Body of pancreas (tissue), 4 donors: ENCODE results near the gene SLC29A3. TPM values are rescaled to one million over a fixed set of nuclear protein-coding genes. Genes with fewer than 3 reads are reported as not detected.

Experiments used
- ATAC-seq: fragments of 150-250 bp; one replicate; pipeline ENCODE4 v1.9.1; 2016
- DNase-seq, 4 donors: peaks; one replicate each; pipeline ENCODE4 v3.0.0-alpha.2; 2019
- H3K27ac ChIP-seq, 4 donors: fragments of 200-600 bp; sonication (generic); 1 replicate in 3 of 4; 2 replicates in 1 of 4; pipeline versions ENCODE4 v1.5.1 to v1.6.1; 2016 to 2019; ENCODE audit warnings: mild to moderate bottlenecking in 1 of 4, mixed read lengths in 1 of 4, moderate library complexity in 1 of 4
- H3K27me3 ChIP-seq, 2 donors: fragments of 200-600 bp; sonication (generic); one replicate each; pipeline ENCODE4 v1.6.0; 2016; ENCODE audit warnings: mild to moderate bottlenecking in 1 of 2
- H3K36me3 ChIP-seq, 2 donors: fragments of 200-600 bp; sonication (generic); replicated peaks in 1 of 2; 2 replicates each; pipeline ENCODE4 v1.5.1; 2016; ENCODE audit warnings: low read depth in 2 of 2; ENCODE audit not compliant: insufficient read depth in 1 of 2
- H3K4me1 ChIP-seq: fragments of 200-600 bp; sonication (generic); one replicate; pipeline ENCODE4 v1.6.0; 2016
- H3K4me3 ChIP-seq, 2 donors: fragments of 200-600 bp; sonication (generic); 1 replicate in 1 of 2; 2 replicates in 1 of 2; pipeline ENCODE4 v1.5.1; 2016 to 2019
- H3K9me3 ChIP-seq, 3 donors: fragments of 200-600 bp; sonication (generic); 1 replicate in 2 of 3; 2 replicates in 1 of 3; pipeline ENCODE4 v1.5.1; 2016
- POLR2A ChIP-seq, 3 donors: fragments of 450-650 bp; IDR thresholded peaks; one replicate each; pipeline ENCODE4 v1.6.1; 2016; ENCODE audit warnings: antibody characterized with exemption in 3 of 3, mild to moderate bottlenecking in 2 of 3
- WGBS, 2 donors: methylation state at CpG; one replicate each; pipeline ENCODE4 v1.1.5; 2017; 5-methylcytosine and 5-hydroxymethylcytosine counted together
- intact Hi-C: fragments of 100-400 bp; cut with DNase I; formaldehyde crosslinking; loops from one replicate; pipeline ENCODE4 v1.15.1; 2023
- total RNA-seq, 2 donors: library from RNA; depleted of rRNA; stranded (reverse); fragments of >200 nt; gene quantifications; one replicate each; pipeline ENCODE4 v1.1.0, GENCODE V29; 2016
- TF ChIP-seq, protein P1 (sequence below), 7 experiments: fragments of 450-650 bp in 4 of 7; fragments of 200-600 bp in 3 of 7; sonication (generic) in 3 of 7; IDR thresholded peaks; one replicate each; pipeline ENCODE4 v1.5.1; 2016 to 2019; ENCODE audit warnings: antibody characterized with exemption in 7 of 7

Gene SLC29A3
- total RNA-seq, 2 donors from 2014 or later = 0.99 to 5.2 TPM

DNA sequence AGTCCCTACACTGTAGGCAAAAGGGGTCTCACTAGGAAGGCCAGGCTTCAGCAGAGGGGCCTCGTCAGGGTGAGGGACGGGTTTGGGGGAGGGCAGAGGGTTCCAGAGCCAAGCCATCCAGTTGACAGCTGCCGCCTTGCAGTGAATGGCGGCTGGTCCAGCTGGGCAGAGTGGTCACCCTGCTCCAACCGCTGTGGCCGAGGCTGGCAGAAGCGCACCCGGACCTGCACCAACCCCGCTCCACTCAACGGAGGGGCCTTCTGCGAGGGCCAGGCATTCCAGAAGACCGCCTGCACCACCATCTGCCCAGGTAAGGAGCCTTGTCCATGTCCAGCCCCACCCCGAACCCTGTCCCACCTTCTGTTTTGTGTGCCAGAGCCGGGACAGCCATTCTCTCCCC lies 31.6 kb upstream of the SLC29A3 start:
- WGBS, 2 donors = 86 to 94% methylated on average over 3 to 14 of the region's 14 CpGs
- no peaks in the 10 kb centered on the region for H3K27me3 ChIP-seq
- ATAC-seq (no peak), DNase-seq (no peak)
- no peak for TF ChIP-seq POLR2A (IDR thresholded peaks at IDR 0.05)
- TF ChIP-seq, protein P1, sequence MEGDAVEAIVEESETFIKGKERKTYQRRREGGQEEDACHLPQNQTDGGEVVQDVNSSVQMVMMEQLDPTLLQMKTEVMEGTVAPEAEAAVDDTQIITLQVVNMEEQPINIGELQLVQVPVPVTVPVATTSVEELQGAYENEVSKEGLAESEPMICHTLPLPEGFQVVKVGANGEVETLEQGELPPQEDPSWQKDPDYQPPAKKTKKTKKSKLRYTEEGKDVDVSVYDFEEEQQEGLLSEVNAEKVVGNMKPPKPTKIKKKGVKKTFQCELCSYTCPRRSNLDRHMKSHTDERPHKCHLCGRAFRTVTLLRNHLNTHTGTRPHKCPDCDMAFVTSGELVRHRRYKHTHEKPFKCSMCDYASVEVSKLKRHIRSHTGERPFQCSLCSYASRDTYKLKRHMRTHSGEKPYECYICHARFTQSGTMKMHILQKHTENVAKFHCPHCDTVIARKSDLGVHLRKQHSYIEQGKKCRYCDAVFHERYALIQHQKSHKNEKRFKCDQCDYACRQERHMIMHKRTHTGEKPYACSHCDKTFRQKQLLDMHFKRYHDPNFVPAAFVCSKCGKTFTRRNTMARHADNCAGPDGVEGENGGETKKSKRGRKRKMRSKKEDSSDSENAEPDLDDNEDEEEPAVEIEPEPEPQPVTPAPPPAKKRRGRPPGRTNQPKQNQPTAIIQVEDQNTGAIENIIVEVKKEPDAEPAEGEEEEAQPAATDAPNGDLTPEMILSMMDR (IDR thresholded peaks at IDR 0.05) = no peak
- no peak overlapping the region for H3K27ac ChIP-seq
- no peaks in the 10 kb centered on the region for H3K36me3 ChIP-seq
- intact Hi-C loops = loop anchor here (10.0 kb wide), 1 partner anchor 733 kb away; no protein-coding TSS in a partner anchor
- H3K4me3 ChIP-seq = no peak overlapping the region
- no peaks in the 10 kb centered on the region for H3K4me1 ChIP-seq
- no peaks in the 10 kb centered on the region for H3K9me3 ChIP-seq

DNA sequence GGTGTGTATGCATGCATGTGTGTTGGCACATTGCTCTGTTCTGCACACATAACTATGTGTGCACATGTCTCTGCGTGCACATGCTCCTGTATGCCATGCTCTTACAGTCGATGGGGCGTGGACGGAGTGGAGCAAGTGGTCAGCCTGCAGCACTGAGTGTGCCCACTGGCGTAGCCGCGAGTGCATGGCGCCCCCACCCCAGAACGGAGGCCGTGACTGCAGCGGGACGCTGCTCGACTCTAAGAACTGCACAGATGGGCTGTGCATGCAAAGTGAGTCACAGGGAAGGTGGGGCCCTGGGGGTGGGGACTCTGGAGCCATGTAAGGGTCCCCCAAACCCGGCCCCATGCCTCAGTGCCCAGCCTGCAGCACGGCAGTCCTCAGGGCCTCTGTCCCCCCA lies 30.6 kb upstream of the SLC29A3 start:
- DNase-seq = no peak
- Histone ChIP-seq H3K9me3 (no peaks in the 10 kb centered on the region), H3K27ac (no peak overlapping the region), H3K4me1 (peaks cover 9% of the 10 kb centered on the region), H3K4me3 (no peak overlapping the region), H3K27me3 (no peaks in the 10 kb centered on the region), H3K36me3 (no peaks in the 10 kb centered on the region)
- whole genome bisulfite sequencing, 2 donors = 84% methylated on average over 14 to 15 of the region's 15 CpGs
- no peak for ATAC-seq
- TF ChIP-seq POLR2A (IDR thresholded peaks at IDR 0.05) = no peak
- TF ChIP-seq, protein P1 (IDR thresholded peaks at IDR 0.05) = no peak
- intact Hi-C loops = loop anchor here (10.0 kb wide), 1 partner anchor 734 kb away; no protein-coding TSS in a partner anchor

DNA sequence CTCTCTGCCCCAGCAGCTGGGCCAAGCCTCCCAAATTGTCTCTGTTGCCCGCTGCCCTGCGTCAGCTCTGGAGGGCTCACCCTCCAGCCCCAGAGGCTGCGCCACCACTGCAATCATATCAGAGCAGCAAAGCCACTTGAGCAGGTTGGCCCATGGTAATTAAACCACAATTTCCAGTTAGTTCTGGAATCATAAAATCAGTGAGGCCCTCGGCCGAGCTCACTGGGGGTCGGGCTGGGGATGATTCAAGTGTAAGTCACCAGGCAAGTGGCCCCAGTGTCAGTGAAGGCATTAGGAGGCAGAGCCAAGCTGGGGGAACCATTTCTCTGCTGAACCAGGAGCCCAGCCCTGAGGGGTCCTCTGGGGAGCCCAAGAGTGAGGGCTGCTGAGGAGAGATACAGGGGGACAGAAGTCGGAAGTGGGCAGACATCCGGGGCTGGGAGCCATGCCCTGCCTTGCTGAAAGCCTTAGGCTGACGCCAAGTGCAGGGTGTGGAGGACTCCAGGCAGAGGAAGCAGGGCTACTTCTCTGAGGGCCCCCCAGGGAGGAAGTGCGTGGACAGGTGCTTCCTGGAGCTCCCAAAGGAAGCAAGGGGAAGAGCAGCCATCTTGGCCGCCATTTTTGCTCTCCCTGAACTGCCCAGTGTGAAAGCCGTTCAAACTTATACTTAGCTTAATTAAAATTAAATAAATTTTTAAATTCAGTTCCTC lies 29.5 kb upstream of the SLC29A3 start:
- Histone ChIP-seq H3K36me3 (no peaks in the 10 kb centered on the region), H3K9me3 (no peaks in the 10 kb centered on the region), H3K4me3 (no peak overlapping the region), H3K4me1 (peaks cover 9% of the 10 kb centered on the region), H3K27me3 (no peaks in the 10 kb centered on the region), H3K27ac (no peak overlapping the region)
- DNase-seq (no peak), ATAC-seq (no peak)
- intact Hi-C loops = loop anchor here (10.0 kb wide), 1 partner anchor 735 kb away; no protein-coding TSS in a partner anchor
- no peak for TF ChIP-seq POLR2A (IDR thresholded peaks at IDR 0.05)
- TF ChIP-seq, protein P1 (IDR thresholded peaks at IDR 0.05) = no peak
- 77 to 85% methylated on average over 12 of the region's 12 CpGs for WGBS, 2 donors

DNA sequence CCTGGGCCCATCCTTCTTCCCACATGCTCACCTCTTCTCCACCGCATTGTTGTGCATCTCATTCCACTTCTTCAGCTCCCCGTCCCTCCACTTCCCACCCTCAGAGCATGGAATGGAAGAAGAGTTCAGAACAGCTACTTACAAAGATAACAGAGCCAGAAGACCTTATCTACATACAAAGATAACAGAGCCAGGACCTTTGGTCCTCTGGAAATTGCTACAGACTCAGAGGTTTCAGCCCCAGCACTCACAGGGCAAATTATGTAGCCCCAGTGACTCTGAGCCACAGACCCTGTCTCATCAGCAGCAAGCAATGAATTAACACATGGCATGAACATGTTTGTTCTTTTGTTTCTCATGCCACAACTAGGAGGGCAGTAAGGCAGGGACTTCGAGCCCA lies 28.7 kb upstream of the SLC29A3 start:
- DNase-seq (no peak), ATAC-seq (no peak)
- intact Hi-C loops = no loop called here
- no peaks in the 10 kb centered on the region for H3K9me3 ChIP-seq
- WGBS, 2 donors = 89 to 90% methylated on average over 3 of the region's 3 CpGs
- H3K27ac ChIP-seq = no peak overlapping the region
- H3K36me3 ChIP-seq = no peaks in the 10 kb centered on the region
- peaks cover 9% of the 10 kb centered on the region for H3K4me1 ChIP-seq
- TF ChIP-seq, protein P1 (IDR thresholded peaks at IDR 0.05) = no peak
- no peak for TF ChIP-seq POLR2A (IDR thresholded peaks at IDR 0.05)
- H3K27me3 ChIP-seq = no peaks in the 10 kb centered on the region
- no peak overlapping the region for H3K4me3 ChIP-seq
